HG03060 (cell line): ENCODE data around the gene ARL16.
A peak's percentile ranks its signal among the peaks of the same experiment; 100 is the strongest.

ENCODE experiments used
- ATAC-seq: cut with Tn5 transposase; IDR thresholded peaks from one replicate; pipeline ENCODE4 v1.9.1; 2021; ENCODE audit warnings: low read depth, moderate number of reproducible peaks; ENCODE audit not compliant: unreplicated experiment

The ARL16 gene

GRCh38 chr17:81673561-81674258, 9.9 kb downstream of the ARL16 start:
- no peak for ATAC-seq

- ATAC-seq, result no peak
Observed at GRCh38 chr17:81672954-81673353, 10.6 kb downstream of the ARL16 start.

GRCh38 chr17:81672504-81672903, 11.1 kb downstream of the ARL16 start:
- no peak for ATAC-seq

- no peak for ATAC-seq
Observed at GRCh38 chr17:81667754-81668153, 15.8 kb downstream of the ARL16 start.

- ATAC-seq, result peak; percentile 89
Observed at GRCh38 chr17:81666342-81667191, 17.0 kb downstream of the ARL16 start, which contains the start of the genes CCDC137 and OXLD1. TSS of gene CCDC137 (plus strand) at chr17:81666737. CDS start at chr17:81666767, 30 bp downstream. TSS of gene OXLD1 (minus strand) at chr17:81666605. CDS start at chr17:81666577, 28 bp downstream.

- no peak for ATAC-seq
Observed at GRCh38 chr17:81666092-81666341, 17.6 kb downstream of the ARL16 start.

- no peak for ATAC-seq
Observed at GRCh38 chr17:81665205-81666091, 18.1 kb downstream of the ARL16 start.

GRCh38 chr17:81664051-81664470, 19.5 kb downstream of the ARL16 start:
- ATAC-seq, result no peak

- ATAC-seq, result no peak
Observed at GRCh38 chr17:81662002-81662401, 21.6 kb downstream of the ARL16 start.

- ATAC-seq, result no peak
Observed at GRCh38 chr17:81660441-81660840, 23.2 kb downstream of the ARL16 start.

GRCh38 chr17:81659038-81659437, 24.6 kb downstream of the ARL16 start:
- ATAC-seq, result no peak

- ATAC-seq, result no peak
Observed at GRCh38 chr17:81656835-81657234, 26.8 kb downstream of the ARL16 start.

- no peak for ATAC-seq
Observed at GRCh38 chr17:81656118-81656743, 27.4 kb downstream of the ARL16 start, which contains the start of gene PDE6G. TSS of gene PDE6G (minus strand) at chr17:81656542. CDS start at chr17:81653305, 3,237 bp downstream.

GRCh38 chr17:81655378-81656117, 28.0 kb downstream of the ARL16 start:
- no peak for ATAC-seq

- no peak for ATAC-seq
Observed at GRCh38 chr17:81652906-81653771, 30.5 kb downstream of the ARL16 start.

GRCh38 chr17:81651692-81652091, 31.9 kb downstream of the ARL16 start:
- no peak for ATAC-seq

- no peak for ATAC-seq
Observed at GRCh38 chr17:81650951-81651350, 32.6 kb downstream of the ARL16 start.

GRCh38 chr17:81648707-81649085, 34.9 kb downstream of the ARL16 start:
- ATAC-seq, result no peak
